GM18858 (cell line): ENCODE measurements around the gene PNLDC1.
"Not testable (repeated sequence)": the region's sequence is repeated elsewhere in the genome, so short reads cannot be mapped to it uniquely, and the experiment has no call there.

Experiments used
- ATAC-seq: cut with Tn5 transposase; IDR thresholded peaks from one replicate; pipeline ENCODE4 v1.9.1; 2021; ENCODE audit not compliant: unreplicated experiment

The PNLDC1 gene

DNA sequence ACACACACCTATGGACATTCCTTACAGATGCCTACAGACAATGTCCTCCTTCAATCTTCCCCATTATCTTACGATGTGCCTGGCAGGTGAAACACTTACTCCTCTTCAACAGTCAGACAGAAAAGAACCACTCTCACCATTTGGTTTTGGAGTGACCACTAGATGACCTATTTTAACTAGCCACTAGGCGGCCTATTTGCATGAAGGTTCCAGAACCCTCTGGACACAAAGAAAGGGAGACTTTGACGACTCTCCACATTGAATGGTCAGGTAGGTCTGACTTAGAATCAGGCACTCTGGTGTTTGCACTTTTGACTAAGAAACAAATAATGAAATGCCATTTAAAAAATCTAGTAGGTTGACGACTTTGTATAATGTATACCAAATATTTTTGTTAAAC lies 42.0 kb downstream of the PNLDC1 start:
- ATAC-seq: no peak

DNA sequence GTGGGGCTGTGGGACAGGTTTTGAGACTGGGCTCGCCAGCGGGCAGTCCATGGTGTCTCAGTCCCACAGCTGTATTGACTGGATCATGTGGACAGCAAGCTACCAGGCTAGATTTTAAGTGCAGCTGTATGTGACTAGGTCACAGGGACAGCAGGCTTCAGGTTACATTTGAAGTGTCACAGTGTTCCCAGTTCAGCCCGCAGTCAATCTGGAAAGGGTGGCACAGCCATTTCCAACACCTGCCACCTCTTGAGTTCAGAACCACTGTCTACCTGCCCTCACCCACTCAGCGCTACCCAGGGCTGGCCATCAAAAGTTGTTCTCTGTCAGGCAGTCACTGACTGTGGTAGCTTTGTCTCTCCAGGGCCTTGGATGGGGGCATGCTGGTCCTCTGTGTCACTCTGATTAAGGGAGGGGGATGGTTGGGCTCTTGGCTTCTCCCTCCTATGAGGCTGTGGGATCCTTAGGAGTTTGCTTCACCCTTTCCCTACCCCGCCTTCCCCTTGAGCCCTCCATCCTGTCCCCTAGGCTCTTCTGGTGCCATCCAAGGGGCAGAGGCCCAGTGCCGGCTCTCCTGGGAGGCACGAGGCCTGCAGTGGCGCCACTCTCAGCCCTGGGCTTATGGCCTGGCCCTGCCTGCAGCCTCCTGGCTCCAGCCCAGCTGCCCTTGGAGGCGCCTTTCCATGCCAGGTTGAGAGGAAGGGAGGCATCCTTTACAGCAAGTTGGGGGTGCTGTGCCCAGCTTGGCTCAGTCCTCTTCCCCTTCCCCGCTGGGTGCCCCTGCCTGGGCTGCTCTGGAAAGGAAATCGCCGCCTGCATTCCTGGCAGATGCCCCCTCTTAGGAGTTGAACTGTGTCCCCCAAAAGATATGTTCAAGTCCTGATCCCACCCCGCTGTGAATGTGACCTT lies 44.9 kb downstream of the PNLDC1 start:
- no peak for ATAC-seq

- ATAC-seq: not testable (repeated sequence)
These were observed 48.5 kb downstream of the PNLDC1 start for GRCh38 chr6:159848552-159848951.

GRCh38 chr6:159849851-159850250 lies 49.8 kb downstream of the PNLDC1 start:
- ATAC-seq: not testable (repeated sequence)

- ATAC-seq: no peak
These were observed 52.8 kb downstream of the PNLDC1 start for GRCh38 chr6:159852877-159853276.

GRCh38 chr6:159853754-159854153 lies 53.7 kb downstream of the PNLDC1 start:
- ATAC-seq: no peak

GRCh38 chr6:159854959-159855358 lies 54.9 kb downstream of the PNLDC1 start:
- ATAC-seq: no peak

- no peak for ATAC-seq
These were observed 58.2 kb downstream of the PNLDC1 start for GRCh38 chr6:159858259-159858658.

DNA sequence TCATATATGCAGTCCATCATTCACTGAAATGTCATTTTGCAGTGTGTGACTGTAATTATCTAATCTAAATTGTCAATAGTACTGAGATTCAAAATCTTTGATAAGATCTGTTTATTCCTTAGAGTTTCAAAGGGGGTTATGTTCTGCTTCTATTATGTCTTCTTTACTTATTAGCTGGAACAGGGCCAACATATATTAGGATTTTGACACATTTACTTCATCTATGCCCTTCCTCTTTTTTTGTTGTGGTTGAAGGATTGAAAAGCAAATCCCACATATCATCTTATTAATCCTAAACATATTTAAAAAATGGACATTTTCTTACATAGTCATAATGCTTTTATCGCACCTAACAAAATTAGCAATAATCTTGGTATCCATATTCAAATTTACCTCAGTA lies 60.4 kb downstream of the PNLDC1 start:
- ATAC-seq: no peak

DNA sequence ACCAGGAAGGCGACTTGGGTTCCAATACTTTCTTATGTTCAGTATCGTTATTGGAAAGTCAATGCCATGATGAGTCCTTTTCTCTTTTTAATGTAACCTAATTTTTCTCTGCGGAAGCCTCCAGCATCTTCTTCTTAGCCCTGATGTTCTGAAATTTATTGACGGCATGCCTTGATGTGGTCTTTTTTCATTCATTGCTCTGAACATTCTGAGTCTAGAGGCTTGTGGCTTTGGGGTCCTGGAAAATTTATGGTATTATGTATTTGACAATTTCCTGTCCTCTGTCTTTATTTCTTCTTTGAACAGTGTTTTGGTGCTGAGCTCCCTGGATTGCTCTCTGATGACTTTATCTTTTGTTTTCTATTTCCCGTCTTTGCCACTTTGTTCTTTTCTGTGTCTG lies 62.0 kb downstream of the PNLDC1 start:
- no peak for ATAC-seq

DNA sequence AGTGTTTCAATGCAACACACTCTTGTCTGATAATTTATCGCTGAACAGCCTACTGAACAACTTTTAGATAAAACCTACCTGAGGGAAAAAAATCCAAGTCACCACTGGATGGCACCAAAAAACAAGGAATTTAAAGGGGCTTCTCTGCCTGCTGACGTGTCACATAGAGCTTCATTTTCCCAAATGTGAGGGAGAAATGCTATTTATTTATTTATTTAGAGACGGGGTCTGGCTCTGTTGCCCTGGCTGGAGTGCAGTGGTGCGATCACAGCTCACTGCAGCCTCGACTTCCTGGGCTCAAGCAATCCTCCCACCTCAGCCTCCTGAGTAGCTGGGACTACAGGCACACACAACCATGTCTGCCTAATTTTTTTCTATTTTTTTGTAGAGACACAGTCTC lies 63.3 kb downstream of the PNLDC1 start:
- not testable (repeated sequence) for ATAC-seq

DNA sequence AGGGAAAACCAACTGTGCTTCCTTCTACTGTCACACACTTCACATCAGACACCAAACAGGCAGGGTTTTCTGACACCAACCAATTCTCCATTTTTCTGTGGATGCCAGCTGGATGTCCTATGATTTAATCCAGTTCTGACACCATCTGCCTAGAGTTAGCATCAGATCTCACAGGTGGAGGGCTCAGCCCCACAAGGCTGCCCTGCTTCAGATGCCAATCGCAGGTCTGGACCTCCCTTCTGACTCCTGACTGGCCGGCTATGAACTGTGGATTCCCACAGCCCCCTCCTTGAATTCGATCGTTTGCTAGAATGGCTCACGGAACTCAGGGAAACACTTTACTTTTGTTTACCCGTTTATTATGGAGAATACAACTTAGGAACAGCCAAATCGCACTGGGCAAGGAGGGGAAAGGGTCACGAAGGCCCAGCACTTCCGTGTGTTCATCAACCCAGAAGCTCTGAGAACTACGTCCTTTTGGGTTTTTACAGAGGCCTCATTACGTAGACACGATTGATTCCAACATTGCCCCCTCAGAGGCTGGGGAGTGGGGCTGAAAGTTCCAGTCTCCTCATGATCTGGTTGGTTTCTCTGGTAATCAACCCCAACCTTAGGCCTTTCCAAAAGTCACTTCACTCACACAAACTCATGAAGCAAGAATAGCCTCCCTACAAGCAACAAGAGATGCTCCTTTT lies 65.3 kb downstream of the PNLDC1 start:
- no peak for ATAC-seq

DNA sequence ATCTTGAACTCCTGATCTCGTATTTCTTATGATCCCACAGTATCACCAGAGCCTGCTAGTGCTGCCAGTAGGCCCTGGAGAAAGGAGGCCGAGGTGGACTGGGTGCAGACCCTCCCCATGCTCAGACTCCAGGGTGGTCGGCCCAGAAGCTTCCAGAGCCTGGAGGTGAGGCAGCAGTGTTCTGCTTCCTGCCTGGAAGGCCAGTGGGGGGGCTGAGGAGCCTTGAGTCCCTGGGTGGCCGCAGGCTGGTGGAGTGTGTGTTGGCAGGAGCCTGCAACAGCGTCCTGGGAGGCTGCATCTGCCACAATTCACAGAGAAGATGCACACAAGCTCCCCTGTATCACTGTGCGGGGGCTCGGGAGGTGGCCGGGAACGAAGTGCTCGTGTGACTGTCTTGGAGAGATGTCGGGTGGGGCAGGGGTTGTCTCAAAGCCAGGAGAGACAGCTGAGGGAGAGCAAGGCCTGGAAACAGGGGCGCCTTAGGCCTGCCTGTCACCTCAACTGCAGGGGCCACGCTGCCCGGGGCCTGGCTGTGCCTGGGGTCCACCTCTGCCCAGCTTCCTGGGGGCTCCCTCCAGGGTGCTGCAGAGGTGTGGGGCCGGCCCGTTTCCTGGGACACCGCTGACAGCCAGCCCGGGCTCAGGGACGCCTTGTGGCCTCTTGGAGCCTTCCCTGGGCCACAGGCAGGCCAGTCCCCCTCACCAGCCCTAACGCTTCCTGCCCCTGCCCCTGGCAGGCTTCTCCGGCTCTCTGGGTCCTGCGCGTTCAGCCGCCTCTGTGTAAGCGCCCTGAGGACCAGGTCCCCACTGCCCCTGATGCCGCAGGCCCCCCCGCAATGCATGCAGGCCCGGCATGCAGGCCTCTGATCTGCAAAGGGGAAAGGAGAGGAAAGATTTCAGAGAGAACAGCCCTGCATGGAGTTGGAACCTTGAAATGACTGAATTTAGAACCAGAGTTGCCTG lies 66.5 kb downstream of the PNLDC1 start:
- ATAC-seq: no peak
